ENCODE results near the gene TANC1. TPM values are rescaled to one million over a fixed set of nuclear protein-coding genes. Genes with fewer than 3 reads are reported as not detected.

TANC1 gene
- 7.9 TPM for polyA plus RNA-seq (2013)

GRCh38 chr2:158968396-158969161 is at the start of gene TANC1:
TSS of gene TANC1 (plus strand) at chr2:158968640. CDS start at chr2:159065911, 97,271 bp downstream.
- CTCF ChIA-PET: interaction anchor here (1.1 to 2.3 kb wide), 4 partner anchors 13 to 151 kb away, joined by 3 to 6 read pairs (median 4); no protein-coding TSS in a partner anchor
- WGBS (ENCODE audit: insufficient coverage): under 1% methylated on average over 86 of the region's 92 CpGs
- POLR2A ChIA-PET: interaction anchor here (0.7 kb wide), 1 partner anchor 647 kb away, joined by 3 read pairs; no protein-coding TSS in a partner anchor
- H3K27me3 ChIP-seq (replicated peaks in 2 of 5; ENCODE audit: control insufficient read depth in 4 of 5, insufficient read depth in 5 of 5, low read length in 4 of 5): no peaks in the 10 kb centered on the region
- peak within 1 kb of the TSS; percentile 60 to 87 (median 81) for H3K4me3 ChIP-seq (ENCODE audit: control insufficient read depth in 1 of 7, extremely low read depth in 1 of 7, insufficient read depth in 4 of 7, low read depth in 2 of 7, low read length in 6 of 7)
- H3K36me3 ChIP-seq (ENCODE audit: control insufficient read depth in 4 of 4, insufficient read depth in 4 of 4, low read length in 3 of 4): no peaks in the 10 kb centered on the region
- peak; percentile 81 to 91 (median 86) for DNase-seq
- peak within 1 kb of the TSS; percentile 50 to 62 for H3K27ac ChIP-seq (ENCODE audit: insufficient read depth in 1 of 2, low read depth in 1 of 2, low read length in 2 of 2, poor library complexity in 1 of 2, severe bottlenecking in 2 of 2)
- H3K9me3 ChIP-seq (ENCODE audit: control extremely low read depth in 1 of 5, control insufficient read depth in 4 of 5, insufficient read depth in 2 of 5, low read depth in 1 of 5, low read length in 4 of 5): no peaks in the 10 kb centered on the region
- peaks cover 12 to 36% (median 32%) of the 10 kb centered on the region in 4 experiments for H3K4me1 ChIP-seq (ENCODE audit: control extremely low read depth in 1 of 4, control insufficient read depth in 4 of 4, insufficient read depth in 4 of 4, low read length in 3 of 4)

GRCh38 chr2:158921599-158922408 is 46.6 kb upstream of the TANC1 start:
- H3K36me3 ChIP-seq (ENCODE audit: control insufficient read depth in 4 of 4, insufficient read depth in 4 of 4, low read length in 3 of 4): no peaks in the 10 kb centered on the region
- H3K9me3 ChIP-seq (ENCODE audit: control extremely low read depth in 1 of 5, control insufficient read depth in 4 of 5, insufficient read depth in 2 of 5, low read depth in 1 of 5, low read length in 4 of 5): peaks cover 0 to 2% (median 0%) of the 10 kb centered on the region in 5 experiments
- ChIA-PET CTCF (interaction anchor here (0.9 kb wide), 1 partner anchor 14 kb away, joined by 3 read pairs; no protein-coding TSS in a partner anchor), POLR2A (no interaction called here)
- no peak overlapping the region for H3K27ac ChIP-seq (ENCODE audit: insufficient read depth in 1 of 2, low read depth in 1 of 2, low read length in 2 of 2, poor library complexity in 1 of 2, severe bottlenecking in 2 of 2)
- H3K27me3 ChIP-seq (replicated peaks in 2 of 5; ENCODE audit: control insufficient read depth in 4 of 5, insufficient read depth in 5 of 5, low read length in 4 of 5): no peaks in the 10 kb centered on the region
- no peaks in the 10 kb centered on the region for H3K4me1 ChIP-seq (ENCODE audit: control extremely low read depth in 1 of 4, control insufficient read depth in 4 of 4, insufficient read depth in 4 of 4, low read length in 3 of 4)
- no peak for DNase-seq
- 88% methylated on average over 11 of the region's 15 CpGs for WGBS (ENCODE audit: insufficient coverage)
- no peak overlapping the region for H3K4me3 ChIP-seq (ENCODE audit: control insufficient read depth in 1 of 7, extremely low read depth in 1 of 7, insufficient read depth in 4 of 7, low read depth in 2 of 7, low read length in 6 of 7)

DNA sequence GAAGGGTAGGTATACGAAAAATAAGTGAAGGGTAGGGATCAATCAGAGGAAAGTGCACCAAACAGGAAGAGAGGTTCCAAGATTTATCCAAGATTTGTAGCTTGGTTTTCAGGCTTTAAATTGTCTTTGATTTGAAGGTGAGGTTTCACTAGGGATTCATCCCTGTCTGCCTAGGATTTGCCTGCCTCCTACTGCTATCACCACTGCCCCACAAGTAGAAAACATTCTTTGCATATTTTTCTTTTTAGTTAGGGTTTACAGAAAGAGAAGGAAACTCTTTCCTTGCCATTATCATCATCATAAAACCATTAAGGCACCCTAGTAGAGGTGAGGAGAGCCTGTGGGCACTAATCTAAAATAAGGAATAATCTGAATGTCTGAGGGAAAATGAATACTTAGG is 45.8 kb upstream of the TANC1 start:
- no peak for DNase-seq
- no peaks in the 10 kb centered on the region for H3K4me1 ChIP-seq (ENCODE audit: control extremely low read depth in 1 of 4, control insufficient read depth in 4 of 4, insufficient read depth in 4 of 4, low read length in 3 of 4)
- peaks cover 0 to 2% (median 0%) of the 10 kb centered on the region in 5 experiments for H3K9me3 ChIP-seq (ENCODE audit: control extremely low read depth in 1 of 5, control insufficient read depth in 4 of 5, insufficient read depth in 2 of 5, low read depth in 1 of 5, low read length in 4 of 5)
- ChIA-PET CTCF (interaction anchor here (0.9 kb wide), 1 partner anchor 13 kb away, joined by 3 read pairs; no protein-coding TSS in a partner anchor), POLR2A (no interaction called here)
- H3K36me3 ChIP-seq (ENCODE audit: control insufficient read depth in 4 of 4, insufficient read depth in 4 of 4, low read length in 3 of 4): no peaks in the 10 kb centered on the region
- no peaks in the 10 kb centered on the region for H3K27me3 ChIP-seq (replicated peaks in 2 of 5; ENCODE audit: control insufficient read depth in 4 of 5, insufficient read depth in 5 of 5, low read length in 4 of 5)
- no peak overlapping the region for H3K4me3 ChIP-seq (ENCODE audit: control insufficient read depth in 1 of 7, extremely low read depth in 1 of 7, insufficient read depth in 4 of 7, low read depth in 2 of 7, low read length in 6 of 7)
- H3K27ac ChIP-seq (ENCODE audit: insufficient read depth in 1 of 2, low read depth in 1 of 2, low read length in 2 of 2, poor library complexity in 1 of 2, severe bottlenecking in 2 of 2): no peak overlapping the region
- whole genome bisulfite sequencing (ENCODE audit: insufficient coverage): no CpG with 5 or more reads among the region's 1 CpG

- 56% methylated on average over 3 of the region's 3 CpGs for WGBS (ENCODE audit: insufficient coverage)
- Histone ChIP-seq H3K27ac (ENCODE audit: insufficient read depth in 1 of 2, low read depth in 1 of 2, low read length in 2 of 2, poor library complexity in 1 of 2, severe bottlenecking in 2 of 2) (no peak overlapping the region), H3K36me3 (ENCODE audit: control insufficient read depth in 4 of 4, insufficient read depth in 4 of 4, low read length in 3 of 4) (no peaks in the 10 kb centered on the region), H3K4me3 (ENCODE audit: control insufficient read depth in 1 of 7, extremely low read depth in 1 of 7, insufficient read depth in 4 of 7, low read depth in 2 of 7, low read length in 6 of 7) (no peak overlapping the region), H3K9me3 (ENCODE audit: control extremely low read depth in 1 of 5, control insufficient read depth in 4 of 5, insufficient read depth in 2 of 5, low read depth in 1 of 5, low read length in 4 of 5) (peaks cover 0 to 2% (median 0%) of the 10 kb centered on the region in 5 experiments), H3K27me3 (replicated peaks in 2 of 5; ENCODE audit: control insufficient read depth in 4 of 5, insufficient read depth in 5 of 5, low read length in 4 of 5) (no peaks in the 10 kb centered on the region), H3K4me1 (ENCODE audit: control extremely low read depth in 1 of 4, control insufficient read depth in 4 of 4, insufficient read depth in 4 of 4, low read length in 3 of 4) (no peaks in the 10 kb centered on the region)
- ChIA-PET POLR2A (no interaction called here), CTCF (no interaction called here)
- DNase-seq: no peak
Observed at GRCh38 chr2:158923180-158923594, 45.3 kb upstream of the TANC1 start.

- Histone ChIP-seq H3K27ac (ENCODE audit: insufficient read depth in 1 of 2, low read depth in 1 of 2, low read length in 2 of 2, poor library complexity in 1 of 2, severe bottlenecking in 2 of 2) (no peak overlapping the region), H3K36me3 (ENCODE audit: control insufficient read depth in 4 of 4, insufficient read depth in 4 of 4, low read length in 3 of 4) (no peaks in the 10 kb centered on the region), H3K27me3 (replicated peaks in 2 of 5; ENCODE audit: control insufficient read depth in 4 of 5, insufficient read depth in 5 of 5, low read length in 4 of 5) (no peaks in the 10 kb centered on the region), H3K9me3 (ENCODE audit: control extremely low read depth in 1 of 5, control insufficient read depth in 4 of 5, insufficient read depth in 2 of 5, low read depth in 1 of 5, low read length in 4 of 5) (peaks cover 0 to 2% (median 0%) of the 10 kb centered on the region in 5 experiments), H3K4me3 (ENCODE audit: control insufficient read depth in 1 of 7, extremely low read depth in 1 of 7, insufficient read depth in 4 of 7, low read depth in 2 of 7, low read length in 6 of 7) (no peak overlapping the region), H3K4me1 (ENCODE audit: control extremely low read depth in 1 of 4, control insufficient read depth in 4 of 4, insufficient read depth in 4 of 4, low read length in 3 of 4) (no peaks in the 10 kb centered on the region)
- POLR2A ChIA-PET: no interaction called here
- WGBS (ENCODE audit: insufficient coverage): no CpG with 5 or more reads among the region's 1 CpG
- CTCF ChIA-PET: no interaction called here
- DNase-seq: no peak
Observed at GRCh38 chr2:158923641-158924040, 44.8 kb upstream of the TANC1 start.

GRCh38 chr2:158926478-158926948 is 41.9 kb upstream of the TANC1 start:
- ChIA-PET CTCF (no interaction called here), POLR2A (interaction anchor here (0.6 kb wide), 1 partner anchor 29 kb away, joined by 3 read pairs; no protein-coding TSS in a partner anchor)
- Histone ChIP-seq H3K27ac (ENCODE audit: insufficient read depth in 1 of 2, low read depth in 1 of 2, low read length in 2 of 2, poor library complexity in 1 of 2, severe bottlenecking in 2 of 2) (no peak overlapping the region), H3K4me1 (ENCODE audit: control extremely low read depth in 1 of 4, control insufficient read depth in 4 of 4, insufficient read depth in 4 of 4, low read length in 3 of 4) (no peaks in the 10 kb centered on the region), H3K27me3 (replicated peaks in 2 of 5; ENCODE audit: control insufficient read depth in 4 of 5, insufficient read depth in 5 of 5, low read length in 4 of 5) (no peaks in the 10 kb centered on the region), H3K9me3 (ENCODE audit: control extremely low read depth in 1 of 5, control insufficient read depth in 4 of 5, insufficient read depth in 2 of 5, low read depth in 1 of 5, low read length in 4 of 5) (peaks cover 0 to 12% (median 2%) of the 10 kb centered on the region in 5 experiments), H3K36me3 (ENCODE audit: control insufficient read depth in 4 of 4, insufficient read depth in 4 of 4, low read length in 3 of 4) (no peaks in the 10 kb centered on the region), H3K4me3 (ENCODE audit: control insufficient read depth in 1 of 7, extremely low read depth in 1 of 7, insufficient read depth in 4 of 7, low read depth in 2 of 7, low read length in 6 of 7) (no peak overlapping the region)
- DNase-seq: no peak
- 100% methylated on average over 1 of the region's 8 CpGs for WGBS (ENCODE audit: insufficient coverage)

Measured in common myeloid progenitor, CD34-positive (primary cell).